HUES64 (cell line): ENCODE results near the gene ZNF735. TPM values are rescaled to one million over a fixed set of nuclear protein-coding genes. Genes with fewer than 3 reads are reported as not detected.
"Not testable (repeated sequence)": the region's sequence is repeated elsewhere in the genome, so short reads cannot be mapped to it uniquely, and the experiment has no call there.

ENCODE experiments used
- H3K27ac ChIP-seq: 2 replicates; pipeline ENCODE4 v1.7.0; 2013; ENCODE audit warnings: low read depth, low read length, inconsistent platforms
- H3K27me3 ChIP-seq: 2 replicates; pipeline ENCODE4 v1.6.1; 2013; ENCODE audit warnings: mild to moderate bottlenecking, low read length; ENCODE audit not compliant: insufficient read depth
- H3K36me3 ChIP-seq: 2 replicates; pipeline ENCODE4 v1.6.1; 2013; ENCODE audit warnings: mild to moderate bottlenecking, low read length; ENCODE audit not compliant: insufficient read depth
- H3K4me1 ChIP-seq: 2 replicates; pipeline ENCODE4 v1.6.1; 2013; ENCODE audit warnings: mild to moderate bottlenecking, low read length, moderate library complexity; ENCODE audit not compliant: insufficient read depth
- H3K4me3 ChIP-seq: 2 replicates; pipeline ENCODE4 v1.5.1; 2013; ENCODE audit warnings: mild to moderate bottlenecking, low read length, moderate library complexity
- H3K9ac ChIP-seq: 2 replicates; pipeline ENCODE4 v1.6.1; 2013; ENCODE audit warnings: mild to moderate bottlenecking, low read depth, low read length
- H3K9me3 ChIP-seq: 2 replicates; pipeline ENCODE4 v1.6.1; 2013; ENCODE audit warnings: low read depth, low read length; ENCODE audit not compliant: insufficient read depth
- WGBS: fragments of 150-250, 120-280 bp; methylation state at CpG from one replicate; pipeline ENCODE4 v1.1.7; 2013; ENCODE audit warnings: missing lambda C conversion rate; 5-methylcytosine and 5-hydroxymethylcytosine counted together
- polyA plus RNA-seq, 2 experiments: library from polyadenylated mRNA; stranded (reverse); fragments of 50-300 nt; gene quantifications; one replicate each; pipeline ENCODE4 v1.2.3, GENCODE V29; 2013

ZNF735 gene
- polyA plus RNA-seq (2013, experiment 1 of 2): not detected
- not detected for polyA plus RNA-seq (2013, experiment 2 of 2)

DNA sequence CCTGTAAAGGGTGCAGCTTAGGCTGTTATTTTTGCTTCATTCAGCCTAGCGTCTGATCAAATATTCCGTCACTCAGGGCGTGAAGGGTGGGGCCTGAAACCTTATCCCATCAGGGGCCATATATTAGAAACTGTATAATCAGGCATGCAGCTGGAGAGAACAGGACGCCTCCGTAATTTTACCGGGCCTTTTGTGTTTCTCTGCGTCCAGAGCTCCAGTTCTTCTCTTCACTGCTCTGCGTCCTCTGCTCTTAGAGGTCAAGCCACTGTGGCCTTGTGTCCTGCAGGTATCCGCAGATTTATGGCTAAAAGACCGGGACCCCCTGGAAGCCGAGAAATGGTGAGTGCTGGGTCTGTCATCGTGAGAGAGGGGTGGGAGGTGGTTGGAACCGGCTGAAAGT, at the start of gene ZNF735:
TSS of gene ZNF735 (plus strand) at position 301 of the 400 bp plus-strand sequence. CDS start at position 301, 0 bp downstream.
- H3K27me3 ChIP-seq: no peaks in the 10 kb centered on the region
- no peaks in the 10 kb centered on the region for H3K4me1 ChIP-seq
- 87% methylated on average over 13 of the region's 13 CpGs for WGBS
- H3K36me3 ChIP-seq: no peaks in the 10 kb centered on the region
- H3K4me3 ChIP-seq: no peak within 1 kb of the TSS
- peaks cover 74% of the 10 kb centered on the region for H3K9me3 ChIP-seq
- no peak within 1 kb of the TSS for H3K9ac ChIP-seq
- H3K27ac ChIP-seq: no peak within 1 kb of the TSS

DNA sequence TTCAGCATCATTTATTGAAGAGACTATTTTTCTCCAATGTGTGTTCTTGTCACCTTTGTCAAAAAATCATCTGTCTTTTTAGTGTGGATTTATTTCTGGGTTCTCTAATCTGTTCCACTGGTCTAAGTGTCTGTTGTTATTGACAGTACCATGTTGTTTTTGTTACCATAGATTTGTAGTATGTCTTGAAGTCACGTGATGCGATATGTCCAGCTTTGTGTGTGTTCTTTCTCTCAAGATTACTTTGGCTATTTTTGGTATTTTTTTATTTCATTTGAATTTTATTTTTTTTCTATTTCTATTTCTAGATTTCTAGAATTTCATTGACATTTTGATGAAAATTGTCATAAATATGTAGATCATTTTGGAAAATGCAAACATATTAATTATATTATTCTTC, 36.0 kb upstream of the ZNF735 start:
- peaks cover 79% of the 10 kb centered on the region for H3K9me3 ChIP-seq
- H3K9ac ChIP-seq, H3K4me3 ChIP-seq, H3K27ac ChIP-seq, H3K4me1 ChIP-seq, H3K36me3 ChIP-seq, H3K27me3 ChIP-seq: not testable (repeated sequence)
- WGBS: 75% methylated on average over 2 of the region's 2 CpGs

DNA sequence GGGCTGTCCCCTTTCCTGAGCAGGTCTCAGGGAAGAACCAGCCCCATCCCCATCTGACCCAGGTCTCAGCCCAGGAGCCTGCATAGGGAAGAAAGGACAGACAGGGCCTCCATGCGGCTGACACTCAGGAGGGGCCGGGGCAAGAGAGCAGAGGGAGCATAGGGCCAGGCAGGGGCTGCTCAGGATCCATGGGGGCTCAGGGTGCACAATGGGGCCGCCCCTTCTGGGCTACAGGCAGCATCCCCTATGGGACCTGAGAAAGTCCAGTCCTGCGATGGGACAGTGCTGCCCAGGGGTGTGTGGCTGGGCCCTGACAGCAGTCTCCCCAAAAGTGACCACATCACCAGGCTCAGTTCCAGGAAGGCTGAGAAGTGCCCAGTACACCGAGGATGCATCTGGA, 32.7 kb upstream of the ZNF735 start:
- Histone ChIP-seq H3K4me1 (no peaks in the 10 kb centered on the region), H3K9me3 (peaks cover 87% of the 10 kb centered on the region), H3K4me3 (no peak overlapping the region), H3K9ac (no peak overlapping the region), H3K27me3 (no peaks in the 10 kb centered on the region), H3K27ac (no peak overlapping the region), H3K36me3 (no peaks in the 10 kb centered on the region)
- WGBS: 79% methylated on average over 5 of the region's 5 CpGs

DNA sequence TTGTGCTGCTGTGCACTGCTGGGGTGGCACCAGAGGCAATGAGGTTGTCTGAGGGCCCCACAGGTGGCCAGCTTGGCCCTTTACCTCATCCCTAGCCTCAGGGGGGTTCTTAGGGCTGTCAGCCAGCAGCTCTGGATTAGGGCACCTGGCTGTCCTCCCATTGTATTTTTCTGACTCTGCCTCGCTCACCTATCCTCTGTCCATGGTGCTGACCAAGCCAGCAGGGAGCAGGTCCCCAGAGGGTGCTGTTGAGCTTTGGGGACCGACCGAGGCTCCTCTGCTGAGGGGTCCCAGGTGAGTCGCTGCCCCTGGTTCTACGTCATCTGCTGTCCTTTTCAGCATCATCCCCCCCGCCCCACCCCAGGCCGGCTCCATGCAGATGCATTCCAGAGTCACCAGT, 32.1 kb upstream of the ZNF735 start:
- Histone ChIP-seq H3K4me3 (no peak overlapping the region), H3K27me3 (no peaks in the 10 kb centered on the region), H3K9ac (no peak overlapping the region), H3K9me3 (peaks cover 90% of the 10 kb centered on the region), H3K27ac (no peak overlapping the region), H3K36me3 (no peaks in the 10 kb centered on the region), H3K4me1 (no peaks in the 10 kb centered on the region)
- whole genome bisulfite sequencing: 85% methylated on average over 7 of the region's 7 CpGs

DNA sequence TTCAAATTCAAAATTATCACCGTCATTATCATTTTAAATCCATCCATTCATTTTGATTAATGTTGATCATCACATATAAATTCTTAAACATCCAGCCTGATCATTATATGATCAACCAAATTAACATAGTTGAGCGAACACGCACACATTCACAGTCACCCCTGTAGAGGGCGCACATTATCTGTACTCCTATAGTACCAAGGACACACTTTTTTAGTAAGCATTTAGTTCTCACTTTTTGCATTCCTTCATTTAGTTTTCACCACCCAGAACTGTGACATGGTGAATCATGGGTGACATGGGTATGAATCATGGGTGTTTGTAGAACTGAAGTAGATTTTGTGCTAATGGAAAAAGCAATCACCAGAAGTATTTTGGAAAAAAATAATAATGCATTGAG, 26.0 kb upstream of the ZNF735 start:
- Histone ChIP-seq H3K27ac (no peak overlapping the region), H3K9me3 (peaks cover 79% of the 10 kb centered on the region), H3K36me3 (no peaks in the 10 kb centered on the region), H3K27me3 (no peaks in the 10 kb centered on the region), H3K4me1 (no peaks in the 10 kb centered on the region), H3K9ac (no peak overlapping the region), H3K4me3 (no peak overlapping the region)
- 83% methylated on average over 4 of the region's 4 CpGs for WGBS

DNA sequence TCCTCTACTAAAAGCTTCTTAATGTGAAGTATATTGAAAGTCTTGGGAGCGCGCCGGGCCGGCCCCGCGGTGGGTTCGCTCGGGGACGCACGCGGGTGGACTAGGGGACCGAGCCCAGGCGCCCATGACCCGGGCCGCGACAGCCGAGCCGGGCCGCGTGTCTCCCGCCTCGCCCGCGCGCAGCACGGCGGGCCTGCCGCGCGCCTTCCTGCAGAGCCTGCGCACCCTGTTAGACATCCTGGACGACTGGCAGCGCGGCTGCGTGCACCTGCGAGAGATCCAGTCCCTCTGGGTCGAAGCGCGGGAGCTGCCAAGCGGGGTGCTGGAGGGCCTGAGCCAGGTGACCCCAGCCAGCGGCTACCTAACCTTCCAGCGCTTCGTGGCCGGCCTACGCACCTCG, 25.4 kb upstream of the ZNF735 start:
- Histone ChIP-seq H3K27me3 (no peaks in the 10 kb centered on the region), H3K4me3 (no peak overlapping the region), H3K27ac (no peak overlapping the region), H3K4me1 (no peaks in the 10 kb centered on the region), H3K36me3 (no peaks in the 10 kb centered on the region), H3K9ac (no peak overlapping the region), H3K9me3 (peaks cover 79% of the 10 kb centered on the region)
- 95% methylated on average over 46 of the region's 46 CpGs for WGBS

DNA sequence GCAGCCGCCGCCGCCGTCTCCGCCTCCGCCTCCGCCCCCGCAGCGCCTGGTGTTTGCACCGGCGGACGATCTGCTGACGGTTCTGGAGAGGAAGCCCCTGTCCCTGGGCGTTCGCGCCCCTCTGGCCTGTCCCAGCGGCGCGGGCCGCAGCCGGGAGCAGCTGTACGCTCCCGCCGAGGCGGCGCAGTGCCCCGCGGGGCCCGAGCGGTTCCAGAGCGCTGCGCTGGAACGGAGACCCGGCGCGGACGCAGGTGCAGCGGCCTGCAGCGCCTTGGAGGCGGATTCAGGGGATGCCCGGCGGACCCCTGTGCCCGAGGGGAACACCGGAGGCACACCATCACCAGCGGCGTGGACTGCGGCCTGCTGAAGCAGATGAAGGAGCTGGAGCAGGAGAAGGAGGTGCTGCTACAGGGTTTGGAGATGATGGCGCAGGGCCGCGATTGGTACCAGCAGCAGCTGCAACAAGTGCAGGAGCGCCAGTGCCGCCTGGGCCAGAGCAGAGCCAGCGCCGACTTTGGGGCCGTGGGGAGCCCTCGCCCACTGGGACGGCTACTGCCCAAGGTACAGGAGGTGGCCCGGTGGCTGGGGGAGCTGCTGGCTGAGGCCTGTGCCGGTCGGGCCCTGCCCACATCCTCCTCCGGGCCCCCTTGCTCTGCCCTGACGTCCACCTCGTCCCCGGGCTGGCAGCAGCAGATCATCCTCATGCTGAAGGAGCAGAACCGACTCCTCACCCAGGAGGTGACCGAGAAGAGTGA, 24.8 kb upstream of the ZNF735 start:
- Histone ChIP-seq H3K9ac (no peak overlapping the region), H3K27ac (no peak overlapping the region), H3K4me3 (no peak overlapping the region), H3K27me3 (no peaks in the 10 kb centered on the region), H3K4me1 (no peaks in the 10 kb centered on the region), H3K36me3 (no peaks in the 10 kb centered on the region), H3K9me3 (peaks cover 79% of the 10 kb centered on the region)
- 95% methylated on average over 66 of the region's 66 CpGs for WGBS

DNA sequence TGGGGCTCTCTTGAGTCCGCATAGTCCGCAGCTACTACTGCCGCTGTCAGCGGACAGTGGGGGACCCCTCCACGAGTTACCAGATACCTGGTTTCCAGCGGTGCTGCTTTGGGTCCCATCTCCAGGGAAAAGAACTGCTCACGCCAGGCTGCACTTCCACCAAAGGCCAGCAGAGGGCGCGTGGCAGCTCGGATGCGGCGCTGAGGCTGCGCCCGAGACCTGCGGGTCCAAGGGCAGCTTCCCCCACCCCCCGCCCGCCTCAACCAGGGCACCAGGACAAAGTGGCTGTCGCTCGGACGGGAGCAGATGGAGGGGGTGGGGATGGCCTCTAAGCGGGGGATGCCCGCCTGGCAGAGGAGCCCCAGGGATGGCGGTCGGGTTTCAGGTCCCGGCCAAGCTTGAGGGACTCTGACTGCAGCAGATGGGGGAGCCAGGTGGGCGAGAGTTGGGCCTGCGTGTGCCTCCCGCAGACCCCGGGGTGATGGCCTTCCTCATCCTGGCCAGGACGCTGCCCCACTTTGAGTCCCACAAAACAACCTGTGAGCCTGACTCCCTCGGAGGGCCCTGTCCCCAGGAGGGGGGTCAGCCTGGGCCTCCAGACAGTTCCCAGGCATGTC, 23.8 kb upstream of the ZNF735 start:
- Histone ChIP-seq H3K4me1 (no peaks in the 10 kb centered on the region), H3K36me3 (no peaks in the 10 kb centered on the region), H3K27ac (no peak overlapping the region), H3K4me3 (no peak overlapping the region), H3K27me3 (no peaks in the 10 kb centered on the region), H3K9ac (no peak overlapping the region), H3K9me3 (peaks cover 81% of the 10 kb centered on the region)
- WGBS: 82% methylated on average over 31 of the region's 31 CpGs

DNA sequence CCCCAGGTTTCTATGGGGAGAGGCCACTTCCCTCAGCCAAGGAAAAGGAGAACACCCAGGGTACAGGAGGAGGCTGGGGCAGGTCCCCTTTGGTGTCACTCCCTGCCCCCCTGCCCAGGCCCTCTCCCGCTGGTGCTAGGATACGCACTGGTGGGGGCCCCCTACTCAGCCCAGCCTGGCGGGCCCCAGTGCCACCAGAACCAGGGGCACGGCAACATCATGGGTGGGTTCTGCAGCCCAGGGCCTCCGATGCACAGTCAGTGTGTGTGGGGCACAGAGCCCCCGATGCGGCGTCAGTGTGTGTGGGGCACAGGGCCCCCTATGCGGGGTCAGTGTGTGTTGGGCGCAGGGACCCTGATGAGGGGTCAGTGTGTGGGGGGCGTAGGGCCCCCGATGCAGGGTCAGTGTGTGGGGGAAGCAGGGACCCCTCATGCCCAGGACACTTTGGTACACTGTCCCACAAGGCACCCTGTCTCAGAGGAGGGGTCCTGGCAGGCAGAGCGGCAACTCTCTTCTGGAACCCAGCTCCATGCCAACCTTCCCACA, 23.1 kb upstream of the ZNF735 start:
- Histone ChIP-seq H3K9ac (no peak overlapping the region), H3K4me1 (no peaks in the 10 kb centered on the region), H3K4me3 (no peak overlapping the region), H3K9me3 (peaks cover 80% of the 10 kb centered on the region), H3K27me3 (no peaks in the 10 kb centered on the region), H3K27ac (no peak overlapping the region), H3K36me3 (no peaks in the 10 kb centered on the region)
- 97% methylated on average over 13 of the region's 13 CpGs for WGBS

DNA sequence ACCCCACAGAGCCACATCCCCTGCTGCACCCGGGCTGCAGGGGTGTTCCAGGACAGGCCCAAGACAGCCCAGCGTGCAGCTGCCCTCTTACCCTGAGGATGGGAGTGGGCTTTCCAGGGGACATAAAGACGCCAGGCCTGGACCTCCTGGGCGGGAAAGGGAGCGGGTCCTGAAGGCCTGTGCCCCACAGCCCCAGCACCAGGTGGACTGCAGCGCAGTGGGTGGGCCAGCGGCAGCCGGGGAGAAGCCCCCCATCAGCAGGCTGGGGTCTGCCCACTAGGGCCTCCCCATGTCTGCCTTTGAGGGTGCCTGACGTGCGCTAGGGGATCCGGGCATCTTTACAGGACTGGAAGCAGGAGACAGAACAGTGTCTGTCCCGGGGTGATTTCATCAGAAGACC, 22.6 kb upstream of the ZNF735 start:
- Histone ChIP-seq H3K4me1 (no peaks in the 10 kb centered on the region), H3K27me3 (no peaks in the 10 kb centered on the region), H3K9me3 (peaks cover 80% of the 10 kb centered on the region), H3K36me3 (no peaks in the 10 kb centered on the region), H3K27ac (no peak overlapping the region), H3K9ac (no peak overlapping the region), H3K4me3 (no peak overlapping the region)
- WGBS: 94% methylated on average over 12 of the region's 12 CpGs

DNA sequence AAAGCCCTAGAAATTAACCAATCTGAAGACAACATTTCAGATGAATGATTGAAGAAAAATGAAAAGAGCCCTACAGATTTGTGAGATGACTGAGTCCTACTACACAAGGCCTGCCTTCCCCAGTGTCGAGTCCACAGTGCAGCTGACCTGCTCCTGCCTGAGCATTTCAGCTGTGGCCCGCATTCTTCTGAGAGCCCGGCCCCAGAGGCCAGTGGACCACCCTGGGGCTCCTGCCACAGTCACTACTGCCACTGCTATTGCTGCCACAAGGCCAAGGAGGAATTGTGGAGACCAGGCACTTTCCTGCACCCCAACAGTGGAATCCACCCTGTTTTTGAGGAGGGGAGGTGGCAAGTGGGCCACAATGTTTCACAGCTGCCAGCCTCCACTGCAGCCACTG, 19.6 kb upstream of the ZNF735 start:
- WGBS: 63% methylated on average over 3 of the region's 3 CpGs
- peaks cover 84% of the 10 kb centered on the region for H3K9me3 ChIP-seq

More for the DNA sequence above, 19.6 kb upstream of the ZNF735 start:
- Histone ChIP-seq H3K9ac (no peak overlapping the region), H3K4me1 (no peaks in the 10 kb centered on the region), H3K4me3 (no peak overlapping the region), H3K27ac (no peak overlapping the region), H3K27me3 (no peaks in the 10 kb centered on the region), H3K36me3 (no peaks in the 10 kb centered on the region)
